ENCODE results near the gene LCN2. TPM values are rescaled to one million over a fixed set of nuclear protein-coding genes. Genes with fewer than 3 reads are reported as not detected.

Gene LCN2
- total RNA-seq, 1 donor from 2014 or later: 45.7 TPM

DNA sequence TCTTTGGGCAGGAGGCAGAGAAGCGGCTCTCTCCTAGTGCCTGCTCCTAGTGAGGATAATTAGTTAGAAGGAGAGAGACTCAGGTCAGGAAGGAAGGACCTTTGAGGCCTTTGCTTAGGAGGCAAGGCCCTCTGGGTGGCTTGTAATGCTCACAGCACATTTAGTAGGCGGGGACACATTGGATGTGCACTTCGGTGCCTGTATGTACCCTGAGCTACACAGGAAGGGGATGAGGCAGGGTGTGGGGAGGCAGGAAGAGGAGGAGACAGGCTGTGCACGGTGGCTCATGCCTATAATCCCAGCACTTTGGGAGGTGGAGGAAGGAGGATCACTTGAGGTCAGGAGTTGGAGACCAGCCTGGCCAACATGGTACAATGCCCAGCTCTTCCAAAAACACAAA is 7.2 kb upstream of the LCN2 start:
- DNase-seq (ENCODE audit: low read depth): no peak
- TF ChIP-seq, protein P1, sequence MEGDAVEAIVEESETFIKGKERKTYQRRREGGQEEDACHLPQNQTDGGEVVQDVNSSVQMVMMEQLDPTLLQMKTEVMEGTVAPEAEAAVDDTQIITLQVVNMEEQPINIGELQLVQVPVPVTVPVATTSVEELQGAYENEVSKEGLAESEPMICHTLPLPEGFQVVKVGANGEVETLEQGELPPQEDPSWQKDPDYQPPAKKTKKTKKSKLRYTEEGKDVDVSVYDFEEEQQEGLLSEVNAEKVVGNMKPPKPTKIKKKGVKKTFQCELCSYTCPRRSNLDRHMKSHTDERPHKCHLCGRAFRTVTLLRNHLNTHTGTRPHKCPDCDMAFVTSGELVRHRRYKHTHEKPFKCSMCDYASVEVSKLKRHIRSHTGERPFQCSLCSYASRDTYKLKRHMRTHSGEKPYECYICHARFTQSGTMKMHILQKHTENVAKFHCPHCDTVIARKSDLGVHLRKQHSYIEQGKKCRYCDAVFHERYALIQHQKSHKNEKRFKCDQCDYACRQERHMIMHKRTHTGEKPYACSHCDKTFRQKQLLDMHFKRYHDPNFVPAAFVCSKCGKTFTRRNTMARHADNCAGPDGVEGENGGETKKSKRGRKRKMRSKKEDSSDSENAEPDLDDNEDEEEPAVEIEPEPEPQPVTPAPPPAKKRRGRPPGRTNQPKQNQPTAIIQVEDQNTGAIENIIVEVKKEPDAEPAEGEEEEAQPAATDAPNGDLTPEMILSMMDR (conservative IDR thresholded peaks at IDR 0.05; ENCODE audit: low read depth, low read length): no peak
- no peak overlapping the region for H3K4me3 ChIP-seq (ENCODE audit: low read depth, low read length)

DNA sequence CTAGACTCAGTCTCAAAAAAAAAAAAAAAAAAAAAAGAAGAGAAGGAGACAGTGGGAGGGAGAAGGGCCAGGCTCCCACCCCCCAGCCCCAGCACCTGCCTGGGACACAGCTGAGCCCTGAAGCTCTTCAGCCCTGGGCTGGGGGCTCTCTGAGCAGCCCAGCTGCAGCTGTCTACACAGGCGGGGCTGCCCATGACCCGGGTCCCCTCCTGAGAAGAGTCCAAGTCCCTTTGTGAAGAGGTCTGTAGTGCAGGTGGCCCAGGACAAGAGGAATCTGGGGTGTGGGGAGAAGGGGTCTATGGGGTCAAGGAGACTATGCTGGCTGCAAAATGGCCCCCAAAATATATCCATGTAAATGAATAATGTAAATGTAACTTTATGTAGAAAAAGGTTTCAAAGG is 6.7 kb upstream of the LCN2 start:
- no peak for DNase-seq (ENCODE audit: low read depth)
- H3K4me3 ChIP-seq (ENCODE audit: low read depth, low read length): no peak overlapping the region
- TF ChIP-seq, protein P1 (conservative IDR thresholded peaks at IDR 0.05; ENCODE audit: low read depth, low read length): no peak

DNA sequence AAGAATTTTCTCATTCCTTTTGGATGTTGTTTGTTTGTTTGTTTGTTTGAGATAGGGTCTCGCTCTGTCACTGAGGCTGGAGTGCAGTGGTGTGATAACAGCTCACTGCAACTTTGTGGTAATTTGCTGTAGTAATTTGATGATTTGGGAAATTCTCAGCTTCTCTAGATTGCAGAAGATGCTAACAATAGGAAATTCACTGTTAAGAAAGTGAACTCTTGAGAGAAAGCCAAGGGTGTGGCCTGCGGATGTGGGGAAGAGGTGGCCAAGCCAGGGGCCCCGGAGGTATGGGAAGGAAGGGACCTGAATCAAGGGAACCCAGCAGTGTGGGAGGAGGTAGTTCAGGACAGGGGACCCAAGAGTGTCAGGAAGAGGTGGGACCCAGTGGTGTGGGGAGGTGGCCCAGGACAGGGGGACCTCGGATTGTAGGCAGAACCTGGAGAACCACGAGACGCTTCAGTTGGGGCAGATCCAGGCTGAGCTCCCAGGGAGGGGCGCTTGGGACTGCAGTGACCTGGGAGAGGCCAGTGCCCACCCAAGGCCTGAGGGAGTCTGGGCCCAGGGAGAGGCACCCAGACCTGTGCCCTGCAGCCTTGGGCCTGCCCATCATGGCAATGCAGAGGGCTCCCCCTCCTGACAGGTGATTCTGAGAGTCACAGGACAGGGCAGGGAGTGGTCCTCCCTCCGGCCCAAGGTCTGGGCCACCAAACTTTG is 5.6 kb upstream of the LCN2 start:
- H3K4me3 ChIP-seq (ENCODE audit: low read depth, low read length): no peak overlapping the region
- DNase-seq (ENCODE audit: low read depth): no peak
- TF ChIP-seq, protein P1 (conservative IDR thresholded peaks at IDR 0.05; ENCODE audit: low read depth, low read length): no peak

DNA sequence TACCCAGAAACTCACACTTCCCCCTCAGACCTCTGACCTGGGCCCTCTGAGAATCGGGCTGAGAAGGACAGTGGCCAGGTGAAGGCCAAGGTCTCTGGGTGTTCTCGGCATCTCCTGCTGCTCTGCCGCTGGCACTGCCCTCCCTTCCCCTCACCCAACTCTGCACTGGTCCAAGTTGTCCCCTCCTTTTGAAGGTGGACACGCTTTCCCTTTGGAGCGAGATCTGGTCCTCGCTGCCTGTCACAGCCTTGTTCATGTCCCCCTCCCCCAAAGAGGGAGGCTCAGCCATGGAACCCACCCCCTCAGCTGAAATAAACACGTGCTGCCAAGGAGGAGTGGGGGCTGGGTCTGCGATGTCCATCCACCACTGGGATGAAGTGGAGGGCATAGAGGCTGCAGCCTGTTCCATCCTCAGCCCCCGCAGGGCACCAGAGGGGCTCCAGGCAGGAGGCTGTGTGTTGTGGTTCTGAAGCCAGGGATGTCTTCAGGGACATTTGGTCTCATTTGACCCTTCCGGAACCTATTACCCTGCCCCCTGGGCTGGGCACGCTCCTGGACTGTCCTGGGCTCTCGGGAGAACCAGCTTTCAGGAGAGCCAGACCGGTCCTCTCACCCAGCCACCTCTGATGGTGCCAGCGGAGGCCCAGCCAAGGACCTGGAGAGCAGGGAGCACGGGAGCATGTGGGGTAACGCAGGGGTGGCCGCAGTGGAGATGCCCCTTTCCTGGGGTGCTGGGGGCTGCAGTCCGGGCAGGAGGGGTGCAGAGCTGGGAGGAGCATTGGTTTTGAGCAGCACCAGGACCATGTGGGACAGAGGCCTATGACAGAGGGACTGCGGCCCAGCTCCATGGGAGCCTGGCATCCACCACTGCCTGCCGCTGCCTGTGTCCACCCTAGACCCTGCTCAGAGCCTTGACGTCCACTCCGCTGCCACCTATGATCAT is 4.7 kb upstream of the LCN2 start:
- no peak for DNase-seq (ENCODE audit: low read depth)
- H3K4me3 ChIP-seq (ENCODE audit: low read depth, low read length): no peak overlapping the region
- TF ChIP-seq, protein P1 (conservative IDR thresholded peaks at IDR 0.05; ENCODE audit: low read depth, low read length): no peak

DNA sequence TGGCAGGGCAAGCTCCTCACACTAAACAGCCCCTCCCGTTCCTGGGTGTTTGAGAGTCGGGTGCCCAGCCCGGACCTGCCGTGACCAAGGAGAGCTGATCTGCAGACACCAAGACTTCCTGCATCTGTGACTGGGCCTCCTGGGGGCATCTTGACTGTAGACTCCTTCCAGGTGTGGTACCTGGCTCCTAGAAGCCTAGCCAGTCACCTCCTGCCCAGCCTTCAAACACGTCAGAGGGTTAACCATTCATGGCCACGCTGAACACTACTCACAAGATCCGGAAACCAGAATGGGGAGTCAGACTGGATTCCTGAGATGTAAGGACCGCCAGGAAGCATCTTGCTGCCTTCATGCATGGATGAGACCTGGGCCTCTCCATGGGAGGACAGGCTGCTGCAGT is 3.7 kb upstream of the LCN2 start:
- TF ChIP-seq, protein P1 (conservative IDR thresholded peaks at IDR 0.05; ENCODE audit: low read depth, low read length): no peak
- DNase-seq (ENCODE audit: low read depth): no peak

DNA sequence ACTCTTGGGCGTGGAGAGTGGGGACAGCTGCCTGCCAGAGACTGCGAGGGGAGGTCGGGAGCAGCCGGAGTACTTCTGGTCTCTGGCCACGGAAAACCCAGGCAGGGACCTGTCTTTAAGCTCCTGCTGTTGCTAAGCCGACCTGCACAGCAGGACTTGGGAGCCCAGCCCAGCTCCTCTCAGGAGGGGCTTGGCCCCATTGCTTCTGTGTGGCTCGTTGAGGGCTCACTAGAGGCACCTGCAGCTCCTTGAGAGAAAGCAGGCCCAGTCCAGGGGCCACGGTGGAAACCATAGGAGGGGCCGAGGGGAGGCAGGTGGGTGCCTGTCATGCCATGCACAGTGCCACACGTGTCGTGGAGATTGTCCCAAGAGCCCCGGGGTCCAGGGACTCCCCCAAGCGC is 3.3 kb upstream of the LCN2 start:
- no peak overlapping the region for H3K4me3 ChIP-seq (ENCODE audit: low read depth, low read length)
- TF ChIP-seq, protein P1 (conservative IDR thresholded peaks at IDR 0.05; ENCODE audit: low read depth, low read length): no peak
- no peak for DNase-seq (ENCODE audit: low read depth)

More for the DNA sequence above, 3.7 kb upstream of the LCN2 start:
- H3K4me3 ChIP-seq (ENCODE audit: low read depth, low read length): no peak overlapping the region

All from epithelial cell of proximal tubule (primary cell).